Left renal cortex interstitium (tissue), 4 donors: ENCODE measurements around the gene CAMK2A. TPM values are rescaled to one million over a fixed set of nuclear protein-coding genes. Genes with fewer than 3 reads are reported as not detected.

Source experiments
- DNase-seq, 4 donors: peaks; one replicate each; pipeline ENCODE4 v3.0.0-alpha.2; 2013; ENCODE audit warnings: low read depth in 4 of 4, low spot score in 2 of 4, missing footprints in 1 of 4
- polyA plus RNA-seq, 4 donors: library from polyadenylated mRNA; unstranded; fragments of 120-200 nt; gene quantifications; one replicate each; pipeline ENCODE4 v1.2.1, GENCODE V29; 2013; ENCODE audit not compliant: insufficient read length in 4 of 4

Gene CAMK2A
- polyA plus RNA-seq, 4 donors: 2.7 to 5.9 (median 3.7) TPM

GRCh38 chr5:150196514-150196913, 93.1 kb downstream of the CAMK2A start:
- no peak for DNase-seq

- no peak for DNase-seq
These were observed 93.7 kb downstream of the CAMK2A start for GRCh38 chr5:150195736-150196485.

GRCh38 chr5:150192462-150192861, 97.1 kb downstream of the CAMK2A start:
- DNase-seq: no peak

GRCh38 chr5:150190987-150191386, 98.6 kb downstream of the CAMK2A start:
- no peak for DNase-seq

- no peak for DNase-seq
These were observed 99.0 kb downstream of the CAMK2A start for GRCh38 chr5:150190503-150190979.

- DNase-seq: no peak
These were observed 99.7 kb downstream of the CAMK2A start, which contains the start of gene SLC6A7 for GRCh38 chr5:150189728-150190502. Gene SLC6A7, plus strand, starts transcription at chr5:150190062. Its CDS starts 266 bp downstream, at chr5:150190328.

GRCh38 chr5:150189326-150189725, 100.2 kb downstream of the CAMK2A start:
- no peak for DNase-seq

- no peak for DNase-seq
These were observed 101.3 kb downstream of the CAMK2A start for GRCh38 chr5:150188146-150188842.

GRCh38 chr5:150186897-150187296, 102.7 kb downstream of the CAMK2A start:
- DNase-seq: no peak

- DNase-seq: no peak
These were observed 103.4 kb downstream of the CAMK2A start for GRCh38 chr5:150186137-150186536.

- no peak for DNase-seq
These were observed 104.3 kb downstream of the CAMK2A start for GRCh38 chr5:150184990-150185912.

- DNase-seq: no peak
These were observed 105.6 kb downstream of the CAMK2A start for GRCh38 chr5:150184006-150184405.

- DNase-seq: no peak
These were observed 106.1 kb downstream of the CAMK2A start for GRCh38 chr5:150183436-150183835.

GRCh38 chr5:150182774-150183173, 106.8 kb downstream of the CAMK2A start:
- DNase-seq: no peak

- no peak for DNase-seq
These were observed 107.6 kb downstream of the CAMK2A start for GRCh38 chr5:150181766-150182545.

GRCh38 chr5:150181027-150181426, 108.5 kb downstream of the CAMK2A start:
- no peak for DNase-seq

GRCh38 chr5:150180241-150181026, 109.1 kb downstream of the CAMK2A start:
- DNase-seq: no peak

GRCh38 chr5:150179019-150179620, 110.5 kb downstream of the CAMK2A start:
- DNase-seq: no peak
